Fibroblast of villous mesenchyme (primary cell): Measurements from ENCODE around the gene YJU2. TPM values are rescaled to one million over a fixed set of nuclear protein-coding genes. Genes with fewer than 3 reads are reported as not detected.

ENCODE experiments used
- DNase-seq: peaks from one replicate; pipeline ENCODE4 v3.0.0-alpha.2; 2010; ENCODE audit warnings: low read depth
- H3K4me3 ChIP-seq: 2 replicates; pipeline ENCODE4 v1.5.1; 2011; ENCODE audit warnings: low read depth, mild to moderate bottlenecking, low read length
- CTCF ChIP-seq: IDR thresholded peaks from 2 replicates; pipeline ENCODE4 v1.5.1; 2012; ENCODE audit warnings: low read depth, mild to moderate bottlenecking, low read length; ENCODE audit not compliant: insufficient read depth
- total RNA-seq: library from RNA; depleted of rRNA; stranded (reverse); fragments of >200 nt; gene quantifications from 2 replicates; pipeline ENCODE4 v1.2.3, GENCODE V29; 2012

The YJU2 gene
- 13.0 and 19.0 TPM in 2 replicates for total RNA-seq

- DNase-seq: peak; percentile 100
- H3K4me3 ChIP-seq: peak within 1 kb of the TSS; percentile 70
- peak; percentile 48 for TF ChIP-seq CTCF
Observed at GRCh38 chr19:4246767-4247593, at the start of gene YJU2. TSS of gene YJU2 (plus strand) at chr19:4247080. CDS start at chr19:4247147, 67 bp downstream.

- no peak for TF ChIP-seq CTCF
- no peak overlapping the region for H3K4me3 ChIP-seq
- no peak for DNase-seq
Observed at GRCh38 chr19:4197228-4197624, 49.7 kb upstream of the YJU2 start.

GRCh38 chr19:4197625-4198466 is 49.0 kb upstream of the YJU2 start:
- TF ChIP-seq CTCF: no peak
- no peak for DNase-seq
- no peak overlapping the region for H3K4me3 ChIP-seq

GRCh38 chr19:4198467-4199126 is 48.3 kb upstream of the YJU2 start:
- TF ChIP-seq CTCF: no peak
- no peak overlapping the region for H3K4me3 ChIP-seq
- no peak for DNase-seq

- TF ChIP-seq CTCF: no peak
- DNase-seq: no peak
- H3K4me3 ChIP-seq: no peak overlapping the region
Observed at GRCh38 chr19:4199699-4200293, 47.1 kb upstream of the YJU2 start.

GRCh38 chr19:4200940-4201542 is 45.8 kb upstream of the YJU2 start:
- DNase-seq: no peak
- H3K4me3 ChIP-seq: no peak overlapping the region
- no peak for TF ChIP-seq CTCF
